A549 (cell line): ENCODE data around the gene FUT7. TPM values are rescaled to one million over a fixed set of nuclear protein-coding genes. Genes with fewer than 3 reads are reported as not detected.

ENCODE experiments used
- ATAC-seq, 2 experiments: fragments of 200-7000 bp in 1 of 2; fragments of >200 bp in 1 of 2; cut with Nextera tagmentation in 1 of 2; cut with Tn5 transposase in 1 of 2; 3 replicates each; pipeline versions ENCODE4 v1.8.0 to v1.9.1; 2018 to 2020; ENCODE audit warnings: mild to moderate bottlenecking in 1 of 2, moderate library complexity in 1 of 2
- CTCF ChIA-PET: fragments of 300-600 bp; sonication (Branson Sonifier 250); formaldehyde crosslinking; extraction: SDS; loops from one replicate; lab custom pipeline; 2021; ENCODE audit warnings: antibody characterized with exemption, inconsistent platforms; lab: Yijun Ruan, JAX
- POLR2A ChIA-PET: fragments of 350-600 bp; formaldehyde crosslinking; extraction: SDS; loops from one replicate; lab custom pipeline; 2021; ENCODE audit warnings: antibody characterized with exemption, inconsistent platforms; lab: Yijun Ruan, JAX
- DNase-seq, 2 experiments: peaks; one replicate each; pipeline versions ENCODE4 v3.0.0 to v3.0.0-alpha.2; 2011 to 2016; ENCODE audit warnings: low read depth in 1 of 2, low spot score in 1 of 2
- FAIRE-seq: peaks from 2 replicates; lab custom pipeline; 2011; peaks lifted over from hg19 to GRCh38; lab: Jason Lieb, UNC
- H3K27ac ChIP-seq, 2 experiments: fragments of >200 bp; sonication (Bioruptor Twin); formaldehyde crosslinking; 3 replicates each; pipeline ENCODE4 v1.5.1; 2016 to 2017
- H3K4me1 ChIP-seq: fragments of >200 bp; sonication (Bioruptor Twin); formaldehyde crosslinking; 3 replicates; pipeline ENCODE4 v1.6.1; 2016
- H3K4me2 ChIP-seq: fragments of >200 bp; sonication (Bioruptor Twin); formaldehyde crosslinking; 3 replicates; pipeline ENCODE4 v1.6.1; 2016
- H3K4me3 ChIP-seq: fragments of >200 bp; sonication (Bioruptor Twin); formaldehyde crosslinking; 3 replicates; pipeline ENCODE4 v1.5.1; 2016
- H3K9me3 ChIP-seq: fragments of >200 bp; sonication (Bioruptor Twin); formaldehyde crosslinking; 3 replicates; pipeline ENCODE4 v1.6.1; 2016
- BHLHE40 ChIP-seq: IDR thresholded peaks from 2 replicates; pipeline ENCODE4 v1.6.1; 2012; ENCODE audit warnings: low read depth, low read length, inconsistent platforms
- CHD2 ChIP-seq: fragments of 150-350 bp; IDR thresholded peaks from 2 replicates; pipeline ENCODE4 v1.6.1; 2014; ENCODE audit warnings: low read length; ENCODE audit not compliant: partially characterized antibody
- CHD4 ChIP-seq: fragments of 200-600 bp; sonication (generic); IDR thresholded peaks from 2 replicates; pipeline ENCODE4 v1.6.1; 2016; ENCODE audit warnings: antibody characterized with exemption, mild to moderate bottlenecking, borderline replicate concordance
- EHF ChIP-seq: fragments of 250-450 bp; sonication (Bioruptor Pico); IDR thresholded peaks from 2 replicates; pipeline ENCODE4 v1.5.0; 2020; ENCODE audit warnings: mild to moderate bottlenecking
- EHMT2 ChIP-seq: fragments of 200-600 bp; sonication (generic); IDR thresholded peaks from 2 replicates; pipeline ENCODE4 v1.6.1; 2016; ENCODE audit warnings: antibody characterized with exemption, low read depth, mild to moderate bottlenecking, moderate library complexity
- EP300 ChIP-seq, 2 experiments: fragments of >200 bp; sonication (Bioruptor Twin); formaldehyde crosslinking; IDR thresholded peaks; 2 replicates in 1 of 2; 3 replicates in 1 of 2; pipeline ENCODE4 v1.6.1; 2016 to 2017
- ESRRA ChIP-seq: fragments of 150-350 bp; IDR thresholded peaks from 2 replicates; pipeline ENCODE4 v1.6.1; 2014; ENCODE audit warnings: mild to moderate bottlenecking, low read length, borderline replicate concordance
- FOSL2 ChIP-seq, 2 experiments: fragments of 450-650 bp in 1 of 2; fragments of >200 bp in 1 of 2; sonication (Bioruptor Twin) in 1 of 2; formaldehyde crosslinking; IDR thresholded peaks; 2 replicates each; pipeline versions ENCODE4 v1.5.0 to v1.6.1; 2016 to 2020; ENCODE audit warnings: mild to moderate bottlenecking in 1 of 2, moderate library complexity in 1 of 2
- FOXS1 ChIP-seq: fragments of 250-450 bp; sonication (Bioruptor Pico); IDR thresholded peaks from 2 replicates; pipeline ENCODE4 v1.5.0; 2020; ENCODE audit warnings: mild to moderate bottlenecking, moderate library complexity
- GATA3 ChIP-seq: IDR thresholded peaks from 2 replicates; pipeline ENCODE4 v1.6.1; 2012; ENCODE audit warnings: borderline replicate concordance
- HOXB13 ChIP-seq: fragments of 250-450 bp; sonication (Bioruptor Pico); IDR thresholded peaks from 2 replicates; pipeline ENCODE4 v1.5.0; 2020; ENCODE audit warnings: low read depth, mild to moderate bottlenecking, moderate library complexity
- HOXB5 ChIP-seq: fragments of 250-450 bp; sonication (Bioruptor Pico); IDR thresholded peaks from 2 replicates; pipeline ENCODE4 v1.5.0; 2020; ENCODE audit warnings: mild to moderate bottlenecking, moderate library complexity
- KDM1A ChIP-seq: fragments of 200-600 bp; sonication (generic); IDR thresholded peaks from 2 replicates; pipeline ENCODE4 v1.6.1; 2016; ENCODE audit warnings: low read depth, mild to moderate bottlenecking
- NFE2L2 ChIP-seq: fragments of 150-350 bp; conservative IDR thresholded peaks from 2 replicates; pipeline ENCODE4 v1.6.1; 2014; ENCODE audit warnings: low read length
- NPAS2 ChIP-seq: fragments of 250-450 bp; sonication (Bioruptor Pico); IDR thresholded peaks from 2 replicates; pipeline ENCODE4 v1.8.0; 2022; ENCODE audit warnings: mild to moderate bottlenecking, moderate library complexity, borderline replicate concordance
- NR3C1 ChIP-seq: fragments of >200 bp; sonication (Bioruptor Twin); formaldehyde crosslinking; IDR thresholded peaks from 3 replicates; pipeline ENCODE4 v1.6.1; 2017
- POLR2A ChIP-seq: IDR thresholded peaks from 2 replicates; pipeline ENCODE4 v1.6.1; 2012; ENCODE audit warnings: mild to moderate bottlenecking, low read length
- RARB ChIP-seq: fragments of 250-450 bp; sonication (Bioruptor Pico); IDR thresholded peaks from 2 replicates; pipeline ENCODE4 v1.8.0; 2021; ENCODE audit warnings: mild to moderate bottlenecking, moderate library complexity
- RFX5 ChIP-seq: fragments of 450-650 bp; IDR thresholded peaks from 2 replicates; pipeline ENCODE4 v1.7.1; 2014; ENCODE audit warnings: antibody characterized with exemption, mild to moderate bottlenecking, moderate library complexity
- SMC3 ChIP-seq: fragments of >200 bp; sonication (Bioruptor Twin); formaldehyde crosslinking; IDR thresholded peaks from 3 replicates; pipeline ENCODE4 v1.6.1; 2018; ENCODE audit warnings: inconsistent platforms
- TFCP2L1 ChIP-seq: fragments of 250-450 bp; sonication (Bioruptor Pico); IDR thresholded peaks from 2 replicates; pipeline ENCODE4 v1.5.0; 2021; ENCODE audit warnings: mild to moderate bottlenecking
- TP53 ChIP-seq: fragments of 250-450 bp; sonication (Bioruptor Pico); IDR thresholded peaks from 2 replicates; pipeline ENCODE4 v1.5.0; 2021; ENCODE audit warnings: mild to moderate bottlenecking, moderate library complexity
- ZFP36 ChIP-seq: fragments of 450-650 bp; IDR thresholded peaks from 2 replicates; pipeline ENCODE4 v1.6.1; 2014; ENCODE audit warnings: borderline replicate concordance; ENCODE audit not compliant: partially characterized antibody
- ZSCAN20 ChIP-seq: fragments of 250-450 bp; sonication (Bioruptor Pico); IDR thresholded peaks from 2 replicates; pipeline ENCODE4 v1.8.0; 2022; ENCODE audit warnings: mild to moderate bottlenecking, moderate library complexity
- WGBS: methylation state at CpG from one replicate; pipeline ENCODE4 v1.1.6; 2017; ENCODE audit errors: missing lambda C conversion rate; 5-methylcytosine and 5-hydroxymethylcytosine counted together
- polyA plus RNA-seq, 4 experiments: library from polyadenylated mRNA; depleted of rRNA in 3 of 4; stranded (reverse); fragments of >200 nt; fragmentation: RNase III in 1 of 4; extraction: RNeasy Plus Mini Kit Qiagen cat#74134 plus additional on column Dnase treatment in 1 of 4; gene quantifications; 2 replicates in 3 of 4; 3 replicates in 1 of 4; pipeline ENCODE4 v1.2.3, GENCODE V29; 2011 to 2017
- TF ChIP-seq, protein P1 (sequence below): fragments of >200 bp; sonication (Bioruptor Twin); formaldehyde crosslinking; IDR thresholded peaks from 3 replicates; pipeline ENCODE4 v1.6.1; 2016
- TF ChIP-seq, protein P2 (sequence below): IDR thresholded peaks from 2 replicates; pipeline ENCODE4 v1.6.1; 2012
- TF ChIP-seq, protein P3 (sequence below): IDR thresholded peaks from 2 replicates; pipeline ENCODE4 v1.6.1; 2012
- TF ChIP-seq, protein P4 (sequence below): fragments of 450-650 bp; IDR thresholded peaks from 2 replicates; pipeline ENCODE4 v1.6.1; 2014; ENCODE audit warnings: antibody characterized with exemption
- TF ChIP-seq, protein P5 (sequence below): fragments of 250-450 bp; sonication (Bioruptor Pico); IDR thresholded peaks from 2 replicates; pipeline ENCODE4 v1.5.0; 2021; ENCODE audit warnings: mild to moderate bottlenecking, moderate library complexity, borderline replicate concordance

Gene FUT7
- polyA plus RNA-seq, 2 of the 4 experiments (the other 2 are of a cell fraction): not detected

DNA sequence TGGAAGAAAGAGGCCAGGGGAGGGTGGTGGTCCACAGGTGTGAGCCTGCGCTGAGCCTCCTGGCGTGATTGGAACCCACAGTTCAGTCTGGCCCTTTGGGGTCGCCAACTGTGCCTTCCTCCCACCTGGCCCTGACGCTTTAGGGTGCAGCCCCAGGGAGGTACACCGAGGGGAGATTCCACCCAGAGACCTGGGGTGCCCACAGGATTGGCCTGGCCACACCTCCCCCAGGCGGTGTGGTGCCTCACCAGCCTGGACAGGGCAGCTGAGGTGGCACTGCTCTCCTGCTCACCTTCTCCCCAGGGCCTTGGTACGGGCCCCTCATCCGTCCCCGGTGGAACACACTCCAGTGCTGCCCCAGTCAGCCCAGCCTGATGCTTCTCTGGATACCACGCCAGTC, 34.5 kb downstream of the FUT7 start:
- WGBS: 83% methylated on average over 10 of the region's 10 CpGs

DNA sequence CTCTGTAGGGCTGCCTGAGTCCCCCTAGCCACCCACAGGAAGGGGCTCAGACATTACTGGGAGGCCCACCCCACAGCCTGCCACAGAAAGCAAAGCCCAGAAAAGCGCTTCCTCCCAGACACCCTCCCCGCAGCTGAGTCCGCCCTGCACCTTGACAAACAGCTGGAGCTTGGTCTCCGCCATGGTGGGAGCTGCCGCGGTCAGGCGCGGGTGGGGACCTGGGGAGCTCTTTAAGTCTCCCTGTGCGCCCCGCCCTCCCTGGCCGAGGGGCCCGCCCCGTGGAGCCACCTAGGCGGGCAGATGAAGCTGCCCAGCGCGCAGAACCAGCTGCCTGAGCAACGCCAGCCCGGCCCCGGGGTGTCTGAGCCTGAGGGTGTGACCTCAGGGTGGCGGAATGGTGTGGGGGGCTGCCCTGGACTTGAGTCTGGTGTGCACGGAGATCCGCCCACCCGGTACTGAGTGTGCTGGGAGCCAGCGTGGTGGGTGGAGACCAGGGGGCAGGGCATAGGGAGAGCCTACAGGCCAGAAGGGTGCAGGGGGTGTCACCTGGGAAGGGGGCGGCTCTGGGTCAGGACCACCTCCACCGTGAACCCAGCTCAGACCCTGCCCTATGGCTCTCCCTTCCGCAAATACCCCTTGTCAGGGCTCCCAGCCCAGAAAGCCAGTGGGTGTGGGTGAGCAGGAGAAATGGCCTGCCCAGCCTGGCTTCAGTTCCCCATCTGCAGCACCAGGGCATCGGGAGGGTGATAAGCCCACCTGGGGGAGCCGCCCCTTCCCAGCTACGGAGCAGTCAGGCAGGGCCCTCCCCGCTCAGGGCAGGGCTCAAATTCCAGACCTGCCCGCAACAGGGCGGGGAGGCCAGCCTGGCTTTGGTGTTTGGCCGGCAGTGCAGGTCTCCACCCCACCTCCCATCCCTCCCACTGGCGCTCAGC, 35.3 kb downstream of the FUT7 start, which contains the start of gene CLIC3:
Gene CLIC3, minus strand, starts transcription at position 208 of the 932 bp plus-strand sequence. Its CDS starts 25 bp downstream, at position 183.
- DNase-seq (peak; percentile 51 to 54), FAIRE-seq (no peak), ATAC-seq (peak; percentile 26 to 56)
- peak within 1 kb of the TSS; percentile 30 for H3K4me3 ChIP-seq
- H3K4me2 ChIP-seq: peak within 1 kb of the TSS; percentile 86
- peak within 1 kb of the TSS; percentile 59 to 84 for H3K27ac ChIP-seq
- WGBS: 12% methylated on average over 20 of the region's 35 CpGs
- POLR2A ChIA-PET: interaction anchor here (0.7 to 1.7 kb wide), 7 partner anchors 19 to 149 kb away, joined by 3 to 6 read pairs (median 4); partner anchors contain the start of gene TRAF2
- no peaks in the 10 kb centered on the region for H3K9me3 ChIP-seq
- peaks cover 47% of the 10 kb centered on the region for H3K4me1 ChIP-seq
- CTCF ChIA-PET: interaction anchor here (0.5 to 6.6 kb wide), 10 partner anchors 9 to 154 kb away, joined by 3 to 34 read pairs (median 5); partner anchors contain the start of genes ABCA2, AJM1 and NPDC1
- TF ChIP-seq SMC3 (no peak), EHMT2 (no peak), TP53 (CRISPR knock-in tag) (no peak), GATA3 (no peak; the same call in 1 of the 2 replicates), HOXB5 (CRISPR knock-in tag) (no peak), HOXB13 (CRISPR knock-in tag) (no peak), TFCP2L1 (CRISPR knock-in tag) (no peak), EHF (no peak), ZFP36 (no peak), ESRRA (no peak), NFE2L2 (no peak), FOXS1 (CRISPR knock-in tag) (no peak), RARB (no peak), NPAS2 (CRISPR knock-in tag) (no peak), NR3C1 (no peak), BHLHE40 (no peak), RFX5 (no peak), CHD4 (no peak), POLR2A (peak; percentile 13; the same call in 1 of the 2 replicates), FOSL2 (IDR thresholded peaks at IDR 0.05) (no peak), FOSL2 (CRISPR knock-in tag; IDR thresholded peaks at IDR 0.05) (no peak), CHD2 (no peak), ZSCAN20 (CRISPR knock-in tag) (no peak), EP300 (IDR thresholded peaks at IDR 0.05) (no peak)
- TF ChIP-seq, protein P1, sequence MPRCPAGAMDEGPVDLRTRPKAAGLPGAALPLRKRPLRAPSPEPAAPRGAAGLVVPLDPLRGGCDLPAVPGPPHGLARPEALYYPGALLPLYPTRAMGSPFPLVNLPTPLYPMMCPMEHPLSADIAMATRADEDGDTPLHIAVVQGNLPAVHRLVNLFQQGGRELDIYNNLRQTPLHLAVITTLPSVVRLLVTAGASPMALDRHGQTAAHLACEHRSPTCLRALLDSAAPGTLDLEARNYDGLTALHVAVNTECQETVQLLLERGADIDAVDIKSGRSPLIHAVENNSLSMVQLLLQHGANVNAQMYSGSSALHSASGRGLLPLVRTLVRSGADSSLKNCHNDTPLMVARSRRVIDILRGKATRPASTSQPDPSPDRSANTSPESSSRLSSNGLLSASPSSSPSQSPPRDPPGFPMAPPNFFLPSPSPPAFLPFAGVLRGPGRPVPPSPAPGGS: no peak
- TF ChIP-seq, protein P2, sequence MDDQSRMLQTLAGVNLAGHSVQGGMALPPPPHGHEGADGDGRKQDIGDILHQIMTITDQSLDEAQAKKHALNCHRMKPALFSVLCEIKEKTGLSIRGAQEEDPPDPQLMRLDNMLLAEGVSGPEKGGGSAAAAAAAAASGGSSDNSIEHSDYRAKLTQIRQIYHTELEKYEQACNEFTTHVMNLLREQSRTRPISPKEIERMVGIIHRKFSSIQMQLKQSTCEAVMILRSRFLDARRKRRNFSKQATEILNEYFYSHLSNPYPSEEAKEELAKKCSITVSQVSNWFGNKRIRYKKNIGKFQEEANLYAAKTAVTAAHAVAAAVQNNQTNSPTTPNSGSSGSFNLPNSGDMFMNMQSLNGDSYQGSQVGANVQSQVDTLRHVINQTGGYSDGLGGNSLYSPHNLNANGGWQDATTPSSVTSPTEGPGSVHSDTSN: peak; percentile 57
- TF ChIP-seq, protein P3, sequence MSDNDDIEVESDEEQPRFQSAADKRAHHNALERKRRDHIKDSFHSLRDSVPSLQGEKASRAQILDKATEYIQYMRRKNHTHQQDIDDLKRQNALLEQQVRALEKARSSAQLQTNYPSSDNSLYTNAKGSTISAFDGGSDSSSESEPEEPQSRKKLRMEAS: 0 out of 2 replicates have a peak, but pooled peaks have one; percentile 12
- TF ChIP-seq, protein P4, sequence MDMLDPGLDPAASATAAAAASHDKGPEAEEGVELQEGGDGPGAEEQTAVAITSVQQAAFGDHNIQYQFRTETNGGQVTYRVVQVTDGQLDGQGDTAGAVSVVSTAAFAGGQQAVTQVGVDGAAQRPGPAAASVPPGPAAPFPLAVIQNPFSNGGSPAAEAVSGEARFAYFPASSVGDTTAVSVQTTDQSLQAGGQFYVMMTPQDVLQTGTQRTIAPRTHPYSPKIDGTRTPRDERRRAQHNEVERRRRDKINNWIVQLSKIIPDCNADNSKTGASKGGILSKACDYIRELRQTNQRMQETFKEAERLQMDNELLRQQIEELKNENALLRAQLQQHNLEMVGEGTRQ: no peak
- TF ChIP-seq, protein P5, sequence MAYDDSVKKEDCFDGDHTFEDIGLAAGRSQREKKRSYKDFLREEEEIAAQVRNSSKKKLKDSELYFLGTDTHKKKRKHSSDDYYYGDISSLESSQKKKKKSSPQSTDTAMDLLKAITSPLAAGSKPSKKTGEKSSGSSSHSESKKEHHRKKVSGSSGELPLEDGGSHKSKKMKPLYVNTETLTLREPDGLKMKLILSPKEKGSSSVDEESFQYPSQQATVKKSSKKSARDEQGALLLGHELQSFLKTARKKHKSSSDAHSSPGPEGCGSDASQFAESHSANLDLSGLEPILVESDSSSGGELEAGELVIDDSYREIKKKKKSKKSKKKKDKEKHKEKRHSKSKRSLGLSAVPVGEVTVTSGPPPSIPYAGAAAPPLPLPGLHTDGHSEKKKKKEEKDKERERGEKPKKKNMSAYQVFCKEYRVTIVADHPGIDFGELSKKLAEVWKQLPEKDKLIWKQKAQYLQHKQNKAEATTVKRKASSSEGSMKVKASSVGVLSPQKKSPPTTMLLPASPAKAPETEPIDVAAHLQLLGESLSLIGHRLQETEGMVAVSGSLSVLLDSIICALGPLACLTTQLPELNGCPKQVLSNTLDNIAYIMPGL: no peak

More for the DNA sequence above, 34.5 kb downstream of the FUT7 start:
- FAIRE-seq (no peak), ATAC-seq (peak in 1 of 2 experiments; percentile 9; a peak in 3 of 6 replicates)
- POLR2A ChIA-PET: interaction anchor here (1.2 kb wide), 1 partner anchor 32 kb away, joined by 4 read pairs; no protein-coding TSS in a partner anchor
- Histone ChIP-seq H3K27ac (peak overlapping the region; percentile 59 to 84; a peak in 5 of 6 replicates), H3K4me2 (peak overlapping the region; percentile 86), H3K4me1 (peaks cover 50% of the 10 kb centered on the region), H3K9me3 (no peaks in the 10 kb centered on the region)
- CTCF ChIA-PET: interaction anchor here (0.8 to 6.6 kb wide), 5 partner anchors 8 to 66 kb away, joined by 3 to 34 read pairs (median 5); partner anchors contain the start of genes ABCA2 and NPDC1
- TF ChIP-seq, protein P2: peak; percentile 59; the same call in 1 of the 2 replicates
- no peak for TF ChIP-seq KDM1A
- TF ChIP-seq, all 56 proteins: peak for 1
- no peak overlapping the region for H3K4me3 ChIP-seq
- DNase-seq: no peak
